Smooth muscle cell (in vitro differentiated cells): Measurements from ENCODE around the gene CRTC3. TPM values are rescaled to one million over a fixed set of nuclear protein-coding genes. Genes with fewer than 3 reads are reported as not detected.

Experiments used
- DNase-seq: peaks from one replicate; lab custom pipeline; 2025; ENCODE audit not compliant: unreplicated experiment; lab: John Stamatoyannopoulos, UW
- H2AFZ ChIP-seq: fragments of 200-600 bp; sonication (generic); 2 replicates; pipeline ENCODE4 v1.6.0; 2016; ENCODE audit warnings: antibody characterized with exemption, low read depth, mild to moderate bottlenecking
- H3F3A ChIP-seq: fragments of 200-600 bp; sonication (generic); 2 replicates; pipeline ENCODE4 v1.6.0; 2017; ENCODE audit warnings: antibody characterized with exemption, low read depth
- H3K27ac ChIP-seq: fragments of 200-600 bp; sonication (generic); 2 replicates; pipeline ENCODE4 v1.5.1; 2016; ENCODE audit warnings: low read depth, mild to moderate bottlenecking
- H3K27me3 ChIP-seq: fragments of 200-600 bp; sonication (generic); 2 replicates; pipeline ENCODE4 v1.6.1; 2016; ENCODE audit warnings: low read depth, mild to moderate bottlenecking
- H3K36me3 ChIP-seq: fragments of 200-600 bp; sonication (generic); 2 replicates; pipeline ENCODE4 v1.5.1; 2016; ENCODE audit warnings: low read depth
- H3K4me1 ChIP-seq: fragments of 200-600 bp; sonication (generic); 2 replicates; pipeline ENCODE4 v1.5.1; 2016; ENCODE audit warnings: low read depth
- H3K4me2 ChIP-seq: fragments of 200-600 bp; sonication (generic); 2 replicates; pipeline ENCODE4 v1.6.0; 2016; ENCODE audit warnings: mild to moderate bottlenecking
- H3K4me3 ChIP-seq: fragments of 200-600 bp; sonication (generic); 2 replicates; pipeline ENCODE4 v1.5.1; 2016; ENCODE audit warnings: mild to moderate bottlenecking
- H3K79me2 ChIP-seq: fragments of 200-600 bp; sonication (generic); 2 replicates; pipeline ENCODE4 v1.6.0; 2016; ENCODE audit warnings: low read depth, mild to moderate bottlenecking
- H3K9ac ChIP-seq: fragments of 200-600 bp; sonication (generic); 2 replicates; pipeline ENCODE4 v1.6.0; 2016; ENCODE audit warnings: low read depth
- H3K9me3 ChIP-seq: fragments of 200-600 bp; sonication (generic); replicated peaks from 2 replicates; pipeline ENCODE4 v1.5.1; 2016; ENCODE audit warnings: low read depth
- H4K20me1 ChIP-seq: fragments of 200-600 bp; sonication (generic); 2 replicates; pipeline ENCODE4 v1.6.0; 2016; ENCODE audit warnings: low read depth
- WGBS: methylation state at CpG from one replicate; pipeline ENCODE4 v1.1.7; 2016; ENCODE audit warnings: low lambda C conversion rate; 5-methylcytosine and 5-hydroxymethylcytosine counted together
- polyA plus RNA-seq: library from polyadenylated mRNA; unstranded; fragments of >200 nt; fragmentation: Nextera tagmentation; extraction: Ambion mirVana; gene quantifications from 2 replicates; pipeline ENCODE4 v1.2.1, GENCODE V29; 2016
- total RNA-seq: library from RNA; depleted of rRNA; stranded (reverse); fragments of >200 nt; gene quantifications from 2 replicates; pipeline ENCODE4 v1.2.3, GENCODE V29; 2014
- TF ChIP-seq, protein P1 (sequence below): fragments of 200-600 bp; sonication (generic); IDR thresholded peaks from 2 replicates; pipeline ENCODE4 v1.5.1; 2017; ENCODE audit warnings: borderline replicate concordance, mild to moderate bottlenecking, antibody characterized with exemption; ENCODE audit not compliant: insufficient read depth, poor library complexity, severe bottlenecking

The CRTC3 gene
- total and polyA plus RNA-seq, 2 experiments from 2014 or later, result 12.2 to 12.5 TPM

DNA sequence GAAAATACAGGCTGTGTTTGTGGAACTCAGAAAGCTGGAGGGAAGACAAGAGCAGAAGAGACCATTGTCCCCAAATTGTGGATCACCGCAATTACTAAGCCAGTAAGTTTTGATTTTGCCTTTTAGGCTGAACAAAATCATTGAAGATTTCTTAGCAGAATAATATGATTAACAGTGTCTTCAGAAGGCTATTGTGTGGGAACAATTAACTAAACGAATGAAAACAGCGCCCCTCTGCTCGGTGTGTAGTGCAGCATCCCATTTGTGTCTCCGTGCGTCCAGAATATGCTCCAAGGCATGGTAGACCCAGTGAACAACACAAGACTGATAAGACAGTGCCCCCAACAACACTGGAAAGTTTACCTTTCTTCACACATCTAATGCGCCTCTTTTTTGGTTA is 71.2 kb downstream of the CRTC3 start:
- Histone ChIP-seq H3K36me3 (no peaks in the 10 kb centered on the region), H3K9ac (no peak overlapping the region), H3K27ac (no peak overlapping the region), H3K4me3 (no peak overlapping the region), H3F3A (no peaks in the 10 kb centered on the region), H3K79me2 (no peaks in the 10 kb centered on the region), H3K4me2 (no peak overlapping the region), H3K4me1 (no peaks in the 10 kb centered on the region), H3K27me3 (no peaks in the 10 kb centered on the region), H2AFZ (no peak overlapping the region), H4K20me1 (peaks cover 3% of the 10 kb centered on the region), H3K9me3 (no peaks in the 10 kb centered on the region)
- TF ChIP-seq, protein P1, sequence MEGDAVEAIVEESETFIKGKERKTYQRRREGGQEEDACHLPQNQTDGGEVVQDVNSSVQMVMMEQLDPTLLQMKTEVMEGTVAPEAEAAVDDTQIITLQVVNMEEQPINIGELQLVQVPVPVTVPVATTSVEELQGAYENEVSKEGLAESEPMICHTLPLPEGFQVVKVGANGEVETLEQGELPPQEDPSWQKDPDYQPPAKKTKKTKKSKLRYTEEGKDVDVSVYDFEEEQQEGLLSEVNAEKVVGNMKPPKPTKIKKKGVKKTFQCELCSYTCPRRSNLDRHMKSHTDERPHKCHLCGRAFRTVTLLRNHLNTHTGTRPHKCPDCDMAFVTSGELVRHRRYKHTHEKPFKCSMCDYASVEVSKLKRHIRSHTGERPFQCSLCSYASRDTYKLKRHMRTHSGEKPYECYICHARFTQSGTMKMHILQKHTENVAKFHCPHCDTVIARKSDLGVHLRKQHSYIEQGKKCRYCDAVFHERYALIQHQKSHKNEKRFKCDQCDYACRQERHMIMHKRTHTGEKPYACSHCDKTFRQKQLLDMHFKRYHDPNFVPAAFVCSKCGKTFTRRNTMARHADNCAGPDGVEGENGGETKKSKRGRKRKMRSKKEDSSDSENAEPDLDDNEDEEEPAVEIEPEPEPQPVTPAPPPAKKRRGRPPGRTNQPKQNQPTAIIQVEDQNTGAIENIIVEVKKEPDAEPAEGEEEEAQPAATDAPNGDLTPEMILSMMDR, result no peak
- WGBS, result 96% methylated on average over 7 of the region's 7 CpGs
- no peak for DNase-seq

DNA sequence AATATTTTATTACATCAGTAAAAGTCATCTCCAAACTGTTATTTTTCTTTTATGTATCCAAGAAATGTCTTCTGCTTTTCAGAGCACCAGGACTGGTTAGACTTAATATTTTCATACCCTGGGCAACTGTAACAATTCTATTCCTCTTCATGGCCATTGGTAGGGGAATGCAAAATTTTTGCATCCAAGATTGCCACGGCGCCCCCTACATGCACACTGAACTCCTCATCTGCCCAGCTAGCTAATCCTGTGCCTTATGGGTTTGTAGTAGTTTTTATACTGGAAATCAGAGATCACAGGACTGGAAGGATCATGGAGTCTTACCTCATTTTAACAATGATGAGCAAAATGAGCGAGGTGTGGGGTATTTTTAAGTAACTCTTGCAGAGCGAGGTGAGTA is 74.2 kb downstream of the CRTC3 start:
- no peaks in the 10 kb centered on the region for H3F3A ChIP-seq
- H2AFZ ChIP-seq, result no peak overlapping the region
- TF ChIP-seq, protein P1, result no peak
- DNase-seq, result no peak
- H3K27ac ChIP-seq, result no peak overlapping the region
- H3K79me2 ChIP-seq, result no peaks in the 10 kb centered on the region
- no peaks in the 10 kb centered on the region for H4K20me1 ChIP-seq
- H3K4me3 ChIP-seq, result no peak overlapping the region
- no peak overlapping the region for H3K4me2 ChIP-seq
- H3K27me3 ChIP-seq, result no peaks in the 10 kb centered on the region
- H3K9me3 ChIP-seq, result no peaks in the 10 kb centered on the region
- no peaks in the 10 kb centered on the region for H3K36me3 ChIP-seq
- H3K4me1 ChIP-seq, result no peaks in the 10 kb centered on the region
- no peak overlapping the region for H3K9ac ChIP-seq
- WGBS, result 87% methylated on average over 4 of the region's 4 CpGs

DNA sequence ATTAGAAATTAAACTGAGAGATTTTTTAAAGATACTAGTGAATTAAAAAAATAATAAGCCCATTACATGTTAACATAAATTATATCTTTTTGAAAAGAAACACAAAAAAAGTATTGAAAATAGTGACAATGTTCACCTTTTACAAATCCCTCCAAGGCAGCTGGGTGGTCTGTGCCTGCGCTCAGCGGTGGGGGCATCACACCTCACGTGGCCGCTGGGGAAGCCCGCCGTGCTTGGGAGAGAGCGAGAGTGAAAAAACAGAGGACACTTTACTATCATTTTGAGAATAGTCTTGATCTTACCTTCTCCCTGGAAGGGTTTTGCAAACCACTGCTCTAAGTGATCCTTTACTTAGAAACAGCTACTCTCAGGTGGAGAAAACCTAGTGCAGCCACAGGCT is 76.9 kb downstream of the CRTC3 start:
- TF ChIP-seq, protein P1, result no peak
- DNase-seq, result no peak
- Histone ChIP-seq H3F3A (no peaks in the 10 kb centered on the region), H3K36me3 (no peaks in the 10 kb centered on the region), H3K27ac (no peak overlapping the region), H3K4me3 (no peak overlapping the region), H3K9ac (no peak overlapping the region), H2AFZ (no peak overlapping the region), H4K20me1 (no peaks in the 10 kb centered on the region), H3K4me1 (peaks cover 5% of the 10 kb centered on the region), H3K9me3 (no peaks in the 10 kb centered on the region), H3K79me2 (no peaks in the 10 kb centered on the region), H3K27me3 (no peaks in the 10 kb centered on the region), H3K4me2 (no peak overlapping the region)
- WGBS, result 95% methylated on average over 7 of the region's 7 CpGs

DNA sequence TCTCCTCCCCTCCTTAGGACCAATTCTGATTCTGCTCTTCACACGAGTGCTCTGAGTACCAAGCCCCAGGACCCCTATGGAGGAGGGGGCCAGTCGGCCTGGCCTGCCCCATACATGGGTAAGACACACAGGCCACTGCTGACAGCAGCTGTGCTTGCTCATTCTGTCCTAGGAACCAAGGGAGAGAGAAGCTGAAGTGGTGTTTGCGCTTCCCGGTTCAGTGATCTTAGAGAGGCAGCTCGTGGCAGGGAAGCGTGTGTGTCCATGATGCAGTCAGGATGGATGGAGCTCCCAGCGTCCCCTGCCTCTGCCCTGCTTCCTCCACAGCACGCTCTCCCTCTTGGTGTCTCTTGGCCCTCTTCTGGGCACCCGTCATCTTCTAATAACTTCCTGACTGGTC is 77.6 kb downstream of the CRTC3 start:
- WGBS, result 96% methylated on average over 9 of the region's 9 CpGs
- no peaks in the 10 kb centered on the region for H3K36me3 ChIP-seq
- H3F3A ChIP-seq, result no peaks in the 10 kb centered on the region
- H3K4me1 ChIP-seq, result peaks cover 5% of the 10 kb centered on the region
- H3K9me3 ChIP-seq, result no peaks in the 10 kb centered on the region
- H3K9ac ChIP-seq, result no peak overlapping the region
- no peak overlapping the region for H3K4me2 ChIP-seq
- no peak overlapping the region for H2AFZ ChIP-seq
- no peak for DNase-seq
- no peak overlapping the region for H3K4me3 ChIP-seq
- H3K79me2 ChIP-seq, result no peaks in the 10 kb centered on the region
- H4K20me1 ChIP-seq, result no peaks in the 10 kb centered on the region
- H3K27ac ChIP-seq, result no peak overlapping the region
- TF ChIP-seq, protein P1, result no peak
- no peaks in the 10 kb centered on the region for H3K27me3 ChIP-seq
